HG02610 (cell line): ENCODE measurements around the gene HAS3.

Source experiments
- ATAC-seq: cut with Tn5 transposase; IDR thresholded peaks from one replicate; pipeline ENCODE4 v1.9.1; 2021; ENCODE audit warnings: mild to moderate bottlenecking, moderate library complexity; ENCODE audit not compliant: unreplicated experiment

The HAS3 gene

DNA sequence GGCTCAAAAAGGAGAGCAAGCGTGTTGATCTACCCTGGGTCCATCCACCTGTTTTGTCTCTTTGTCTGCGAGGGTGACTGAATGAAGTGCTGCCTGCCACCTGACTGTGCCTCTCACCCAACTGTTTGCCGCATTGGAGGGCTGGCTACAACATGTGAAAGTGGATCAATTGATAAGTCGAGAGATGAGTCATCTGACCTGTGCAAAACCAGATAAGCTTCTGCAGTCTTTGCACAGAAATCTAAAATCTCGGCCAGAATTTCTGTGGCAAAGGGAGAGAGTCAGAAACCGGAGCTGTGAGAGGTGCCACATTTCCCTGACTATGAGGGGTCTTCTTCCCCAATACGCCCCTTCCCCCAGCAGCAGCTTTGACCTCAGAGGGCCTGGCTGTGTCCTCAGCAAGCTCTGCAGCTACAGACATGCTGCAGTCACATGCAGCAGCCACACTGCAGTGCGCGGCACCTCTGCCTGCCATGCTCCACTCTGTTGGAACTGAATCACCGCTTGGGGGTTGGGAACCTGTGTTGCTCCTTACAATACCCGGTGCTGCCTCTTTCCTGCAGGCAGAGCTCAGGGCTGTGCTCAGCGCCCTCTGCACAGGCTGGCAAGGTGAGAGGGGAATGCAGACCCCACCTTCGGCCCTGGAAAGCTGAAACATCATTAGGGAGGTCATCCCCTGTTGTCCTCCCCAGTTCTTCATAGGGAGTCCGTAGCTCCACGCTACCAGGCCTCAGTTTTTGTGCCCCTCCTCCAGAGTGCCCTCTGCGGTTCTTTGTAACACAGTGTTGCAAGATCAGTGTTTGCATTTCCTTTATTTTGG lies 16.2 kb upstream of the HAS3 start:
- ATAC-seq, result no peak

DNA sequence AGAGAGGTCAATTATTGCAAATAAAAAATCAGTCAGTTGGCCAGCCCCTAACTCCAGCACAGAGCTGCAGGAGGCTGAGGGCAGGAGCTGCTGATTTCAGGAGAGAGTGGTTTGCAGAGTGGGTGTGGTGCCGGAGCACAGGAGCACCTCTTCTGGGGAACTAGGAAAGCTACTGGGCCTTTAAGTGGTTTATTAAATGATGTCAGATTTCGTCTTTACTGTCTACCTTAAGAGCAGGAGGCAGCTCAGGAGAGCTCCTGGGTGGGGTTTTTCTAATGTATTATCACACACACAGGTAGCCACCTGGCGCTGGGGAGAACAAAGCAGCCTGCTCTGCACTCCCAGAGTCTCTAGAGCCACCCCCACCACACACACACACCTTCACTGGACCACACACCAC lies 11.5 kb upstream of the HAS3 start:
- no peak for ATAC-seq

DNA sequence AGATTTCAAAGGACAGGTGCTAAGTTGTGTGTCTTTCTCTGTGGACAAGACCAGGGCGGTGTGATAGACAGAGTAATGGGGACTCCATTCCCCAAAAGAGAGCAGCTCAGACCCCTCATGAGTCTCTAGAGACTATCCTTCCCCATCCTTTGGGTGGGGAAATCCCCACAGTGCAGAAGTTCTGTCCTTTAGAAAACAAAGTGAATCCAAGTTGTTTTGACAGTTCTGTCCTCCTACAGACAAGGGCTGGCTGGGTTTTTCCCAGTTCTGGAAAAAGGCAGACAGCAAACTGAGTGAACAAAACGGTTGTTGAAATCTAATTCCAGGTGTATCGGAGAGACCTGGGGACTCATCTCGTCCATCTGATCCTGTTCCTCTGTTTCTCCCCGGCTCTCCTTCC lies 11.0 kb upstream of the HAS3 start:
- ATAC-seq, result no peak

DNA sequence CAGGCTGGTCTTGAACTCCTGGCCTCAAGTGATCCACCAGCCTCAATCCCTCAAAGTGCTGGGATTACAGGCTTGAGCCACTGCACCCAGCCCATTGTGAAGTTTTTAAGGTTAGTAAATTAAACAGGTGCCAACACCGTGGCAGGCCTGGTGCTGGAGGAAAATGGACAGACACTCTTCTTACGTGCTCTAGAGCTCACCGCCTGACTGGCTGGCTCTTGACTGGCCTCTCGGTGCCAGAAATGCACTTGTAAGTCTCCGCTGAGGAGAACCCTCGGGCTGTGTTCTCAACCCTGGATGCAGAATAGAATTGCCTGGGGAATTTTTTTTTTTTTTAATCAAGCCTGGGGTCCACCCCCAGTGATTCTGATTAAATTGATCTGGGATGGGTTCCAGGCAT lies 10.3 kb upstream of the HAS3 start:
- ATAC-seq, result no peak

DNA sequence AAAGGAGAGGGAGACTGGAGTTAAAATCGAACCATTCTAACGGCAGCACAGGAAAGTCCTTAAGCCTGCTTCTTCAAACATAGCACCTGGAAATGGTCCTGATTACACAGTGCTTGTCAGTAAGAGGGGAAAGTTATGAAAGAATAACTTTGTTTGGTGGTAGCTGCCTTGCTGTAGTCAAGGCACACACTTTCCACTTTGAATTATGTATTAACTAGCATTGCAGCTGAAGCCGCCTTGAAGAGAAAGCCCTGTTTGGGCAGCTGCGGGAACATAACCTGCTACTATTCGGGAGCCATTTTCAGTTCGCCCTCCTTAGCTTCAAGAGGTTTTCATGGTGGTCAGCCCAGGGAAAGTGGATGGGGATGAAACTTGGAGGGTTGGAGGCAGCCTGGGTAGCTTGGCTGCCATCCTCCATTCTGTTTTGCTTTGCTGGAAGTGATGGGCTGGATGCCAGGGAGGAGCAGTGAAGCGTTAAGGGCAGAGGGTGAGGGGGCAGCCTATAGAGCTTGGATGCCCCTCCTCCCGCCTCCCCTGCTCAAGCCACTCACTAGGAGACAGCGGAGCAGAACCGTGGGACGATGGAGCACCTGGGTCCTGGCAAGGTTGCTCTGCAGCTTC lies 5.3 kb upstream of the HAS3 start:
- no peak for ATAC-seq

DNA sequence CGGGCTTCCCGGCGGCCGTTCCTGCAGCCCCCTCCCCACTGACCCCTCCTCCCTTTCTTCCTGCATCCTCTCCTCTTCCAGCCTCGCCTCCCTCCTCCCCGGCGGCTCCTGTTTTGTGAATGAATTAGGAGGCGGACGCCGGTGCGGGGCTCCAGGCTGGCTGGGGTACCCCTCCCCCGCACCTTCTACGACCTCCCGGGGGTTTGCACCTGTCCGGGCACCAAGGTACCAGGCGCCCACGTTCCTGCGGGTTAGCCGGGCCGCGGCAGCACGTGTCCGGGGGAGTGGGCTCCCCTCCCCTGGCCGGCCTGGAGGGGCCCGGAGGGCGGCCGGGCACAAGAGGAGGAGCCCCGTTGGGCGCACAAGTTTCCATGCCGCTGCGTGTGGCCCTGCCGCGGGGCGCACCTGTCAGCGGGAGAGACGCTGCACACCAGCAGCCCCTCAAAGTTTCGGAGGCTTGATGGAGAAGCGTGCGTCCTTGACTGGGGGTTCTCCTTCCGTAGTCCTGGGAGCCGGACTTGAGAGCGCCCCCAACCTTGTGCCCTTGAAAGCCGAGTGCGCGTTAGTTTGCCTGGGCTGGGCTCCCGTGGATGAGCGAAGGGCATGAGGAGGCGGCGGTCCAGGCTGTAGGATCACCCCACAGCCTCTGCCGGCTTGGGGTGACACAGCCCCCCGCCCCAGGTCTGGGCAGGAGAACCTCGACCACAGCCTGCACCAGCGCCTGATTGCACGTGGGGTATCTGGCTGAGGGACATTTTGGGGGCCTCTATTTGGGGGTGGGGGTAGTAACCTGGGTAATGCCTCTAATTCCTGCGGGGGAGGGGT lies 1.2 kb downstream of the HAS3 start:
- ATAC-seq, result no peak

DNA sequence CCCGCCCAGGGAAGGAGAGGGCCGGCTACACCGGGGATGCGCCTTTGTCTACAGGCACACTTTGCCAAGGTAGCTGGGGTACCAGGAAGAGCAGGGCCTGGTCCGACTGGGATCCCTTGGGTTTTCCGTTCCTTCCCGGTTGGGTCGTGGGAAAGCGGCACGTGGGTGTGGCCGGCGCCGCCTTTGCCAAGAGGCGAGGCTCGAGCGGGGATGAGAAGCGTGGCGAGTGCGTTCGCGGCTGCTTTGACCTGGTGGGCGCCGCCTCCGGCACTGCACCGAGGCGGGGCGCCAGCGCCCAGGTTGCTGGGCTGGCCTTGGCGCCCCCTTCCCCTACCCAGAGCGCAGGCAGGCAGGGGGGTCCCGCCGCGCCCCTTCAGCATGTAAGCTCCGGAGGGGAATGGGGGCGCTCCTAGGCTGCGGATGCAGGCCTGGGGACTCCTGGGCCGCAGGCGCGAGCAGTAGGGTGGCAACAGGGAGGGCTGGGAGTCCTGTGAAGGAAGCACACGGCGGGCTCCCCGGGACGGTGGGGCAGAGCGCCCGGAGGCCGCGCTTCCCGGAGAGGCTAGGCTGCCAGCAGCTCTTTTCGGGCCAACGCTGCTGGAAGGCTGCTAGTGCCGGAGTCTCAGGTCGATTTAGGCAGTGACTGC lies 2.0 kb downstream of the HAS3 start:
- no peak for ATAC-seq

DNA sequence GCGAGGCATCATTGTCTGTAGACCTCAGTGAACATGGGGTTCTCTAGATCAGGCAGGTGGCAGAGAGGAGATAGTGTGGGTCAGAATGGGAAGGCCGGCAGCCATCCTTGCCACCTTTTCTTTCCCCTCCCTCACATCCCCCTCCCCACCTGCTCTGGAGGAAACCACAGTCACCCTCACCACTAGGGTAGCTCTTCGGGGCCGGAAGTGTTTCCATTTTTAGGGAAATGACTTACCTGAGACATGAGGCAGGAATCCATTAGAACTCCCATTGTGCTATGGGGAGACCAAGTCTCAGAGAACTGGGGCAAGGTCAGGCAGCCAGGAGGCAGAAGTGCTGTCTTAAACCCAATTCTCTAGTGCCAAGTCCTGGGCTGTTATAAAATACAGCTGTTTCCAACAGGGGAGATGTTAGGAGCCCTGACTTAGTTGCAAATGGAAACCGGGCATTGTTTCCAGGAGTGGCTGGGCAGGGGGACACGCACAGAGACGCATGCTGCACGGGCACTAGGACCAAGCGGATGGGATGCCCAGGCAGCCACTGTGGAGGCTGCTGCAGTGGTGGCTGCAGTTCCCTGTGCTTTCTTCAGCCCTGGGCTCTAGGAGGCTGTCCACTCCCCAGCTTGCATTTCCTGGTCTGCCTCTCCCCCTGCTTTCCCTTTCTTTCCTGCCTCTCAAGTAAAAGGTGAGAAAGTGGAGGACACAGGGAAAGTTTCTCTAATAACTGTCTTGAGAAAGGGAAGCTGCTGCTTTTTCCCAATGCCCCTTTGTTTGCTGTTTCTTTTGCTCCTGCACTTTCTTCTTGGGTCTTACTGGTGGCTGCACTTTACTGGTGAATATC lies 2.8 kb downstream of the HAS3 start:
- no peak for ATAC-seq

DNA sequence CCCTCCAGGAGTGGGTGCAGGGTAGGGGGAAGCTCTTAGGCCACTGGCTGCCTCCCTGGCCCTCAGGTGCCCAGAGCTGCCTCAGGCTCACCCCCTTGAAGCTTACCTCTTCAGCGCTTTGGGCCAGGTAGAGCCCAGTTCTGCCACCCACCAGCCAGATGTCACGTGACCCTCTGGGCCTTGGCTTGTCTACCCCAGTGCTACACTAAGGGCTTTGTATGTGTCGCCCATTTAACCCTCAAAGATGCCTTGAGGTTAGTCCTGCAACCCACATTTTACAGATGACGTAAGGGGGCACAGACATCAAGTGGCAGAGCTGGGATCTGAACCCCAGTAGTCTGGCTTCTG lies 3.4 kb downstream of the HAS3 start:
- ATAC-seq, result no peak

DNA sequence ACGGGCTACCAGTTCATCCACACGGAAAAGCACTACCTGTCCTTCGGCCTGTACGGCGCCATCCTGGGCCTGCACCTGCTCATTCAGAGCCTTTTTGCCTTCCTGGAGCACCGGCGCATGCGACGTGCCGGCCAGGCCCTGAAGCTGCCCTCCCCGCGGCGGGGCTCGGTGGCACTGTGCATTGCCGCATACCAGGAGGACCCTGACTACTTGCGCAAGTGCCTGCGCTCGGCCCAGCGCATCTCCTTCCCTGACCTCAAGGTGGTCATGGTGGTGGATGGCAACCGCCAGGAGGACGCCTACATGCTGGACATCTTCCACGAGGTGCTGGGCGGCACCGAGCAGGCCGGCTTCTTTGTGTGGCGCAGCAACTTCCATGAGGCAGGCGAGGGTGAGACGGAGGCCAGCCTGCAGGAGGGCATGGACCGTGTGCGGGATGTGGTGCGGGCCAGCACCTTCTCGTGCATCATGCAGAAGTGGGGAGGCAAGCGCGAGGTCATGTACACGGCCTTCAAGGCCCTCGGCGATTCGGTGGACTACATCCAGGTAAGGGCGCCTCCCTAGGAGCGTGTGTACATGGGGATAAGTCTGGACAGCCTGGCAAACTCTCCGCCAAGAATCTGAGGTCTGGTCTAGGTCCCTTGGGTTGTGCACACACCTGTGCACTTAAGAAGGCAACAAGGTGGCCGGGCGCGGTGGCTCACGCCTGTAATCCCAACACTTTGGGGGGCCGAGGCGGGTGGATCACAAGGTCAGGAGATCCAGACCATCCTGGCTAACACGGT lies 4.2 kb downstream of the HAS3 start:
- no peak for ATAC-seq

DNA sequence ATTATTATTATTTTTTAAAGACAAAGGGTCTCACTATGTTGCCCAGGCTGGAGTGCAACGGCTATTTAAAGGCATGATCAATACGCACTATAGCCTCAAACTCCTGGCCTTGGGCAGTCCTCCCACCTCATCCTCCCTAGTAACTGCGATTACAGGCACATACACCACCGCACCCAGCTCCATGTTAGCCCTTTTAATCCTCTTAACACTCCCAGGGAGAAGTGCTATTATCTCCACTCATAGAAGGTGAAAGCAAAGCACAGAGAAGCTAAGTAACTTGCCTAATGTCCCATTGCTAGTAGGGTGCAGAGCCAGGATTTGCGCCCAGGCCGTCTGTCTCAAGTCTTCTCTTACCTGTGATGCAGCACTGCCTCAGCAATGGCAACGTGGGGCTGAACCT lies 5.0 kb downstream of the HAS3 start:
- no peak for ATAC-seq

DNA sequence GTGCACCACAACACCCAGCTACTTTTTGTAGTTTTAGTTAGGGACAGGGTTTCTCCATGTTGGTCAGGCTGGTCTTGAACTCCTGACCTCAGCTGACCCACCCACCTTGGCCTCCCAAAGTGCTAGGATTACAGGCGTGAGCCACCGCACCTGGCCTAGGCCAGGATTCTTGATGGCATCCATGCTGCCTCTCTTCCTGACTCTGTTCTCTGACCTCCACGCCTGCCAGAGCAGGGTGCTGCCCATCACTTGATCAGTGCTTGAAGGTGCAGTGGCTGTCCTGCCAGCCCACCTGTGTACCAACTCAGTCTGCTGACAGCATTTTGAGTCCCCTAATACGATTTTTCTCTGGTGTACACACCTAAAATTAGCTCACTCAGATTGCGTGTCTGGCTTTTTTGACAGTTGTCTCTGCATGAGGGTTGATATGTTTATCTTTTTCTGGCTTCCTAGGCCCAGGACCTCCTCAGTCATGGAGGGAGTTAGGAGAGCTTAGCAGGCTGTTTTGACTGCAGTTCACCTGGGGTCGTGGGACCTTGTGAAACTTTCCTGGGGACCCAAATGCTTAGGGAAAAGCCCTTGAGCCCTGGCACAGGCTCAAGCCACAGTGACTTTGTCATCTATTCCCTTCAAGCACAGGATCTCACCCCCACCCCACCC lies 5.9 kb downstream of the HAS3 start:
- no peak for ATAC-seq

DNA sequence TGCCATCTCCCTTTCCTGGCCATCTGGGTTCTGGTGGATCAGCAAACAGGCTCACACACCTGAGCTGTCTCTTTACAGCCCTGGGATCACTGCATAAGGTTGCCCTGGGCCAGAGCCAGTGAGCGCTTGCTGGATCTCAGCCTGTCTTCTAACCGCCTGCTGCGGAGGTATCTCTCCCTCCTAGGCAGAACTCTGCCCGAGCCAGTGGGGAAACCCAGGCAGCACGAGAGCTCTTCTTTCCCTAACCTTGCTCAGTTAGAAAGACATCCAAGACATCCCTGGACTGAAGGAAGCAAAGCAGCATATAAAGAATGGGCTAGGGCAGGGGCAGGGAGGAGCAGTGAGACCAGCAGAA lies 6.4 kb downstream of the HAS3 start:
- no peak for ATAC-seq

DNA sequence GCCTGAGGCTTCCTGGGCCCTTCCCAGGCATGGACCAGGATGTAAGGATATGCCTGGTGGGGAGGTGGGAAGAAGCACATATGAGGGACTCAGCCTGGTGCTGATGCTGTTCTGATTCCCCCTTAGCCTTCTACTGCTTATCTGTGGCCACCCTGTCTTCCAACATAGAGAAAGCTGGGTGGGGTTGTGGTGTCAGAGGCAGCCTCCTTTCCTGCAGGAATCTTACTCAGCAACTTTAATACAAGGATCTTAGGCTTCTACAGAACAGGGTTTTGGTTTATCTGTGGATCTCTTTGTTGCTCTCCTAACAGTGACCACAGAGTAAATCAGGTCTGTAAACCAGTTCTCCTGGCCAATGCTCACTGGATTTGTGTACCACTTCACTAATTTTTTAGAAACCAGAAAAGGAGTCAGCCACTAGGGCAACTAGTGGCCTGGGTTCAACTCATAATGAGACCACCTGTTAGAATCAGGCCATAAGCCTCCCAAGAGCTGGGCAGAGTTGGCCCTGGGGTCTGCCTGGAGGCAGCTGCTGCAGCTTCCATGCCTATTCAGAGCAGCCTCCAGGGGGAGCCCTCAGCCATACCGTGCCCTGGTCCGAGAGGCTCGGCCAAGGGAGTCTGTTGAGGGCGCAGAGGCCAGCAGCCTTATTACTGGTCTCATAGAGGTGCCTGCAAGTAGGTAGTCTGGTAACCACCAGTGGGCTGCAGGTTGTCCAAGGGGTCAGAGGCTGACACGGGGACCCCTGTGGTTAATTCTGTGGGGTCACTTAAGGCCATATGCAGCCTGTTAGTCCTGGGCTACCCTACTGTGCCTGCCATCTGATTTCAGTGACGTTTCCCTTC lies 7.1 kb downstream of the HAS3 start:
- no peak for ATAC-seq

DNA sequence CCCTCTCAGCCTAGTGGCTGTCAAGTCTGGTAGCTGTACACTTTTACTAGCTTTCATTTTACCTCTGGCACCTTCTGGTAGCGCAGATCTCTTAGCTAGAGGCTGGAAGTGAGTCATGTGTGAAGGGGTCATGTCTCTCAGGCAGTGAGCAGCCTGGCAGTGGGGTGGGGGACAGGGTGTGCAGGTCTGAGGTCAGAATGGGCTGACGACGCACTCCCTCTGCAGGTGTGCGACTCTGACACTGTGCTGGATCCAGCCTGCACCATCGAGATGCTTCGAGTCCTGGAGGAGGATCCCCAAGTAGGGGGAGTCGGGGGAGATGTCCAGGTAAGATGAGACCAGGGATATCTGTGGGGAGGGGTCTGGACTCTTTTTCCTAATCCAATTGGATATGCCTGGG lies 7.8 kb downstream of the HAS3 start:
- no peak for ATAC-seq

DNA sequence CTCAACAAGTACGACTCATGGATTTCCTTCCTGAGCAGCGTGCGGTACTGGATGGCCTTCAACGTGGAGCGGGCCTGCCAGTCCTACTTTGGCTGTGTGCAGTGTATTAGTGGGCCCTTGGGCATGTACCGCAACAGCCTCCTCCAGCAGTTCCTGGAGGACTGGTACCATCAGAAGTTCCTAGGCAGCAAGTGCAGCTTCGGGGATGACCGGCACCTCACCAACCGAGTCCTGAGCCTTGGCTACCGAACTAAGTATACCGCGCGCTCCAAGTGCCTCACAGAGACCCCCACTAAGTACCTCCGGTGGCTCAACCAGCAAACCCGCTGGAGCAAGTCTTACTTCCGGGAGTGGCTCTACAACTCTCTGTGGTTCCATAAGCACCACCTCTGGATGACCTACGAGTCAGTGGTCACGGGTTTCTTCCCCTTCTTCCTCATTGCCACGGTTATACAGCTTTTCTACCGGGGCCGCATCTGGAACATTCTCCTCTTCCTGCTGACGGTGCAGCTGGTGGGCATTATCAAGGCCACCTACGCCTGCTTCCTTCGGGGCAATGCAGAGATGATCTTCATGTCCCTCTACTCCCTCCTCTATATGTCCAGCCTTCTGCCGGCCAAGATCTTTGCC lies 9.0 kb downstream of the HAS3 start:
- ATAC-seq, result no peak

DNA sequence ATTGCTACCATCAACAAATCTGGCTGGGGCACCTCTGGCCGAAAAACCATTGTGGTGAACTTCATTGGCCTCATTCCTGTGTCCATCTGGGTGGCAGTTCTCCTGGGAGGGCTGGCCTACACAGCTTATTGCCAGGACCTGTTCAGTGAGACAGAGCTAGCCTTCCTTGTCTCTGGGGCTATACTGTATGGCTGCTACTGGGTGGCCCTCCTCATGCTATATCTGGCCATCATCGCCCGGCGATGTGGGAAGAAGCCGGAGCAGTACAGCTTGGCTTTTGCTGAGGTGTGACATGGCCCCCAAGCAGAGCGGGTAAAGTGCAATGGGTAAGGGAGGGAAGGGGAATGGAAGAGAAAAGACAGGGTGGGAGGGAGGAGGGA lies 9.5 kb downstream of the HAS3 start:
- ATAC-seq, result no peak

DNA sequence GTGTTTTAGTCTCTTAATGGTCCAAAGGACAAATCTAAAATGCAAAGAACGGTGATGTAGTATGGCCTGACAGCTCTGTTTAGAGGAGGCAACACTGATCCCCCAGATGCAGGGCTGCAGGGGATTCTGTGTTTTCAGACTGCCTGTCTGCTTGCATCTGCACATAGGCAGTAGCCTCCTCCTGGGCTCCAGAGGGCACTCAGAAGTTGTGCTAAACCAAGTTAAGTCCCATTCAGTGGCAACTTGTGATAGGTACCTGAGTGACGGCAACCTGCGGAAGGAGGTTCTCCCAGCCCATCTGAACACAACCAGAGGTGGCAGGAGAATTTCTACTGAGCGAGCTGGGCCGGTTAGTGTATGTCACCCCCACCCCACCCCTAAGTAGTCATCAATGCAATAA lies 9.9 kb downstream of the HAS3 start:
- no peak for ATAC-seq
